Bronchial epithelial cell (primary cell): ENCODE results near the gene SAE1. TPM values are rescaled to one million over a fixed set of nuclear protein-coding genes. Genes with fewer than 3 reads are reported as not detected.
"Not testable (repeated sequence)": the region's sequence is repeated elsewhere in the genome, so short reads cannot be mapped to it uniquely, and the experiment has no call there.

ENCODE experiments used
- DNase-seq: peaks from one replicate; pipeline ENCODE4 v3.0.0-alpha.2; 2010; ENCODE audit warnings: low read depth
- FAIRE-seq: peaks from 2 replicates; lab custom pipeline; 2011; peaks lifted over from hg19 to GRCh38; lab: Jason Lieb, UNC
- H3K27me3 ChIP-seq: 2 replicates; pipeline ENCODE4 v1.5.1; 2011; ENCODE audit warnings: low read length; ENCODE audit not compliant: control insufficient read depth, insufficient read depth
- H3K36me3 ChIP-seq: 2 replicates; pipeline ENCODE4 v1.5.1; 2011; ENCODE audit warnings: low read length; ENCODE audit not compliant: control insufficient read depth, insufficient read depth
- H3K4me3 ChIP-seq: 2 replicates; pipeline ENCODE4 v1.5.1; 2011; ENCODE audit warnings: mild to moderate bottlenecking, low read depth, low read length, control low read depth
- total RNA-seq: library from RNA; depleted of rRNA; stranded (reverse); fragments of >200 nt; gene quantifications from 2 replicates; pipeline ENCODE4 v1.2.1, GENCODE V29; 2014
- TF ChIP-seq, protein P1 (sequence below): IDR thresholded peaks from 2 replicates; pipeline ENCODE4 v1.5.1; 2011; ENCODE audit warnings: mild to moderate bottlenecking, moderate library complexity, low read length, control low read depth, inconsistent platforms; ENCODE audit not compliant: insufficient read depth, severe bottlenecking

The SAE1 gene
- total RNA-seq, 1 donor from 2014 or later, result 90.6 TPM

DNA sequence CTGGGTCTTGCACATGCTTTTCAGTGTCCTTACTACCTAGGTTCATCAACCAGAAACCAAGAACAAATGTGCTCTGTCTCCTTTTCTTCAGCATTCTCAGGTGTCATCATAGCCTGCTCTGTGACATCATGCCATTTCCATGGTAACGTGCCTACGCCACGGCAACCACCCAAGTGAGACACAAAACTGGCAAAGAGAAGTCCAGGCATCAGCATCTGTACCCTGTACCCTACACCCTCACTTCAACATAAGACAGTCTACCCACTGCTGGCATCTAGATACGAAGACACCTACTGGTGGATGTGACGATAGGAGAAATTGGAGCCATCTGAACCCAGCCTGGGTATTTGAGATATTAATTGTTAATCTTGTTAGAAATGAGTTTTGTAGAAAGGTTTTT, 30.3 kb upstream of the SAE1 start:
- Histone ChIP-seq H3K36me3 (peaks cover 4% of the 10 kb centered on the region), H3K4me3 (no peak overlapping the region), H3K27me3 (no peaks in the 10 kb centered on the region)
- no peak for FAIRE-seq
- DNase-seq, result no peak
- TF ChIP-seq, protein P1, sequence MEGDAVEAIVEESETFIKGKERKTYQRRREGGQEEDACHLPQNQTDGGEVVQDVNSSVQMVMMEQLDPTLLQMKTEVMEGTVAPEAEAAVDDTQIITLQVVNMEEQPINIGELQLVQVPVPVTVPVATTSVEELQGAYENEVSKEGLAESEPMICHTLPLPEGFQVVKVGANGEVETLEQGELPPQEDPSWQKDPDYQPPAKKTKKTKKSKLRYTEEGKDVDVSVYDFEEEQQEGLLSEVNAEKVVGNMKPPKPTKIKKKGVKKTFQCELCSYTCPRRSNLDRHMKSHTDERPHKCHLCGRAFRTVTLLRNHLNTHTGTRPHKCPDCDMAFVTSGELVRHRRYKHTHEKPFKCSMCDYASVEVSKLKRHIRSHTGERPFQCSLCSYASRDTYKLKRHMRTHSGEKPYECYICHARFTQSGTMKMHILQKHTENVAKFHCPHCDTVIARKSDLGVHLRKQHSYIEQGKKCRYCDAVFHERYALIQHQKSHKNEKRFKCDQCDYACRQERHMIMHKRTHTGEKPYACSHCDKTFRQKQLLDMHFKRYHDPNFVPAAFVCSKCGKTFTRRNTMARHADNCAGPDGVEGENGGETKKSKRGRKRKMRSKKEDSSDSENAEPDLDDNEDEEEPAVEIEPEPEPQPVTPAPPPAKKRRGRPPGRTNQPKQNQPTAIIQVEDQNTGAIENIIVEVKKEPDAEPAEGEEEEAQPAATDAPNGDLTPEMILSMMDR, result no peak

DNA sequence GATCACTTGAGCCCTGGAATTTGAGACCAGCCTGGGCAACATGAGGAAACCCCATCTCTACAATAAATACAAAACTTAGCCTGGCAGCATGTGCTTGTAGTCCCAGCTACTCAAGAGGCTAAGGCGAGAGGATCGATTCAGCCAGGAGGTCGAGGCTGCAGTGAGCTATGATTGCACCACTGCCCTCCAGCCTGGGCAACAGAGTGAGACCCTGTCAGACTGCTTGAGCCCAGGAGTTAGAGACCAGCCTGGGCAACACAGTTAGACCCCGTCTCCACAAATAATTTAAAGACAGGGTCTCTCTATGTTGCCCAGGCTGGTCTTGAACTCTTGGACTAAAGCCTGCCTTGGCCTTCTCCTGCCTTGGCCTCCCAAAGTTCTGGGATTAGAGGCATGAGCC, 29.5 kb upstream of the SAE1 start:
- H3K4me3 ChIP-seq, H3K27me3 ChIP-seq, DNase-seq, FAIRE-seq, H3K36me3 ChIP-seq: not testable (repeated sequence)

DNA sequence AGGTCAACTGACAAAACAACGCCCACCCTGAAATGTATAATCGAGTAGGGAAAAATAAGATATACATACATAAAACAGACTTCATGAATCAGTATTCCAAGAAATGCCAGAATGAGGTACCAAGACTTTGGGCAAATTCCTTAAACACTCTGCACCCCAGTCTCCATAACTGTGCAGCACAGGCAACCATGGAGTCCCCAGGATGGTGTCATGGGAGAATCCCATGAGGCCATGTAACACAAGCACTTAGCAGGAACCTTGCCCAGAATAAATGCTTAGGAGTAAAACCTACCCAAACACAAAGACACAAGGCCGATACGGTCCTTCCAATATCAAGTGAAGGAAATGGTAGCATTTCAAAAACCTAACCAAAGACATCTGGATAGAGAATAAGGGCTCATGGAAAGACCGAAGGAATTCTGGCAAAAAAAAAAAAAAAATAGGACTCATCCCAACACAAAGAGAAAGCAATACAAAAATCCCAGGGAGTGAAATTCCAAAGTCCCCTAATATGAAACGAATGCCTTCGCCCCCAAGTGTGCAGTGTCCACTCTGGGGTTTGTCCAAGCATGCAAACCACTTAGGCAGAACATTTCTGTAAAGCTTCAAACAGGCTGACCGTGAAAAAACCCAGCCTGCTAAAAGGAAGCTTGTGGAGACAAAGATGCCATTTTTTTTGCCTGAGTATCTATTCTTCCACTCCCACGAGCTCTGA, 28.1 kb upstream of the SAE1 start:
- DNase-seq (no peak), FAIRE-seq (no peak)
- Histone ChIP-seq H3K4me3 (no peak overlapping the region), H3K27me3 (no peaks in the 10 kb centered on the region), H3K36me3 (peaks cover 6% of the 10 kb centered on the region)
- TF ChIP-seq, protein P1, result no peak

DNA sequence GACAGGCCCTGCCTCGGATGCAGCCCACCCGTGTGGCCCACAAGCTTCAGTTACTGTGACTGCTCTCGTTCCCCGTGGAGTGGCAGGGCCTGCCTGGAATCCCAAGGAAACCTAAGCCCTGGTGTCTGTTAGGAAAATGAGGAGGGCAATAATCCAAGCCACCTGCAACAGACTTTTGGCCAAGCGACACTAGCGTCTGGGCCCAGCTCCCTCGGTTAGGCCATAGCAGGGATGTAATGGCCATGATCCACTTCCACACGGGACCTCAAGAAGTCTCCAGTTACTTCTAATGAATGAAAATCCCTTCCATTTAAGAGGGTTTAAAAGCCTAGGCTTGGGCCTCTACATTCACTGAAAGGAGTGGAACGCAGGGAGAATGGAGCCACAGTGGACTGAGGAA, 26.0 kb upstream of the SAE1 start:
- TF ChIP-seq, protein P1, result no peak
- no peak for DNase-seq
- Histone ChIP-seq H3K36me3 (peaks cover 6% of the 10 kb centered on the region), H3K27me3 (no peaks in the 10 kb centered on the region), H3K4me3 (no peak overlapping the region)
- no peak for FAIRE-seq

DNA sequence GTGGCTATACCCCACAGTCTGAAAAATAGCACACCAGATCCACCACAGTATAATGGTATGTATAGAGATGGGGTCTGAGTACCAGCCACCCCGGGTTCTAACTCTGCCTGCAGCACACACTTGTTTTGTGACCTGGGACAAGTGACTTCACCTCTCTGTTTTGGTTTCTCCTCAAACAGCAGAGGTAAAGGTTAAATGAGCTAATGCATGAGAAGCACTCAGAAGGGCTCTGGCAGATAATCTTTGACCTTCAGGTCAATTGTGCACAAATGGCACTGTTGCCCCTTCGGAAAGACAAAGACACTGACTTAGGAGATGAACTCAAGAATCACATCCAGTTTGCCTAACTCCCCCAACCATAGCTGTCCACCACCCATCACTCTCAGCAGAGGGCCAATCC, 24.8 kb upstream of the SAE1 start:
- DNase-seq (no peak), FAIRE-seq (no peak)
- TF ChIP-seq, protein P1, result no peak
- Histone ChIP-seq H3K4me3 (no peak overlapping the region), H3K36me3 (peaks cover 4% of the 10 kb centered on the region), H3K27me3 (no peaks in the 10 kb centered on the region)

DNA sequence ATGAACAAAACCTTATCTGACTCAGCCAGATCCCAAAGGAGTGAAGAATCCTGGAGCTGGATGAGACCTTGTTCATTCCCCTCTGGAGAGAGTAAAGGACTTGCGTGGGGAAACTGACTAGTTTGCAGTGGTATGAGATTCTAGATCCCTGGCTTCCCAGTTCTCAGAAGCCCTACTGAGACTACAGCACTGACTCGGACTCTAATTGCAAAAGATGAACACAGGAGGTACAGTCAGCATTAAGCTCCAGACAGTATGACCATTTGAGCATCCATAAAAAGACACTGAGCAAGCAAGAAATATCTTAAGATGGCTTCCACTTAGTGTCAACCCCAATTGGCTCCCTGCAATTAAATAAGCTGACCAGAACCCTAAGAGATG, 23.8 kb upstream of the SAE1 start:
- FAIRE-seq, result no peak
- no peak for DNase-seq
- Histone ChIP-seq H3K4me3 (no peak overlapping the region), H3K27me3 (no peaks in the 10 kb centered on the region), H3K36me3 (peaks cover 5% of the 10 kb centered on the region)
- TF ChIP-seq, protein P1, result no peak
